HG03521 (cell line): ENCODE measurements around the gene VIL1.

Experiments
- ATAC-seq: cut with Tn5 transposase; IDR thresholded peaks from one replicate; pipeline ENCODE4 v1.9.1; 2021; ENCODE audit warnings: mild to moderate bottlenecking, moderate library complexity; ENCODE audit not compliant: unreplicated experiment

VIL1 gene

DNA sequence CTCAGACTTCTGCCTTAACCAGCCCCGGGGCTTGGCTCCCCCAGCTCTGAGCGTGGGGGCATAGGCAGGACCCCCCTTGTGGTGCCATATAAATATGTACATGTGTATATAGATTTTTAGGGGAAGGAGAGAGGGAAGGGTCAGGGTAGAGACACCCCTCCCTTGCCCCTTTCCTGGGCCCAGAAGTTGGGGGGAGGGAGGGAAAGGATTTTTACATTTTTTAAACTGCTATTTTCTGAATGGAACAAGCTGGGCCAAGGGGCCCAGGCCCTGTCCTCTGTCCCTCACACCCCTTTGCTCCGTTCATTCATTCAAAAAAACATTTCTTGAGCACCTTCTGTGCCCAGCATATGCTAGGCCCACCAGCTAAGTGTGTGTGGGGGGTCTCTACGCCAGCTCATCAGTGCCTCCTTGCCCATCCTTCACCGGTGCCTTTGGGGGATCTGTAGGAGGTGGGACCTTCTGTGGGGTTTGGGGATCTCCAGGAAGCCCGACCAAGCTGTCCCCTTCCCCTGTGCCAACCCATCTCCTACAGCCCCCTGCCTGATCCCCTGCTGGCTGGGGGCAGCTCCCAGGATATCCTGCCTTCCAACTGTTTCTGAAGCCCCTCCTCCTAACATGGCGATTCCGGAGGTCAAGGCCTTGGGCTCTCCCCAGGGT is 13.7 kb upstream of the VIL1 start:
- ATAC-seq: no peak

DNA sequence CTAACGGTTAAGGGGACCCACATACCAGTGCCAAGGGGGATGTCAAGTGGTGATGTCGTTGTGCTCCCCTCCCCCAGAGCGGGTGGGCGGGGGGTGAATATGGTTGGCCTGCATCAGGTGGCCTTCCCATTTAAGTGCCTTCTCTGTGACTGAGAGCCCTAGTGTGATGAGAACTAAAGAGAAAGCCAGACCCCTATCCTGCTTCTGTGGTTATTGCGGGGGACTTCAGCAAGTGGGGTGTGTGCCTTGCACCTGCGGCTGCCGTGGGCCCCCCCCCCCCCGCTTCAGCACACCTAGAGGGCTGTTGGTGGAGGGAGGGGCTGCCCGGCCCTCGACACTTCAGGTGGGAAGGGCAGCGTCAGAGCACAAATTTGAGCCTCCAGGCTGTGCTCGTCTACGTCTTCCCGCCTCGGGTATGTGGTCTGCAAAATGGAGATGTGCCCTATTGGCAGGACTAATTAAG is 13.1 kb upstream of the VIL1 start:
- no peak for ATAC-seq

DNA sequence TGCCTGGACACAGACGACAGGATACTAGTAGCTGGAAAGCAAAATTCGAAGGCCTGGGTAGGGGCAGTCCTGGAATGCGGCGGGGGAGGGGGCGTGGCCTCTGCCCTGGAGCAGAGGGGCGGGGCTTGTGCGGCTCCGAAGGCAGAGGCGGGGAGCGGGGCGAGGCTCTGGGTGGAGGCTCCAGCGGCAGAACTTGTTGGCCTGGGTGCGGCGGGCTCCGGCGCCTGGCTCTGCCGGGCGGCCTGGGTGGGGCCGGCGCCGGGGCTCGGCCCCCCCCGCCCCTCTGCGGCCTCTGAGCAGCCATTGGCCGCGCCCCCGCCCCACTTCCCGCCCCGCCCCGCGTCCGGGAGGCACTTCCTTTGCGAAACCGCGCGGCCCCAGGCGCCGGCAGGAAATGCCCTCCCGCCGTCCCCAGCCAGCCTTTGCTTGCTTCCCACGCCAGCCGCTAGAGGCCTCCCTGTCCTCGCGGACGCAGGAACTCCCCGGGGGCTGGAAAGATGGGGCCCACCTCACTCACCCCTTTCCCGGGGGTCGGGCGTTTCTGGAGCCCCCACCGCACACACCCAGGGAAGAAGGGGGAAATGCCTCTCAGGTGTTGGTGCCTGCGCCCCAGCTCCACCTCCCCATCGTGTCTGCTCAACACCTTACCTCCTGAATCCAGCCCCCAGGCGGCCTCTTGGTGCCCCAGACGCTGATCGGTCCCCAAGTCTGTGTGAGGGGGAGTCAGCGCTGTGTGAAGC is 12.5 kb upstream of the VIL1 start:
- peak; percentile 88 for ATAC-seq

- no peak for ATAC-seq
Measured at GRCh38 chr2:218406949-218407618, 11.8 kb upstream of the VIL1 start.

DNA sequence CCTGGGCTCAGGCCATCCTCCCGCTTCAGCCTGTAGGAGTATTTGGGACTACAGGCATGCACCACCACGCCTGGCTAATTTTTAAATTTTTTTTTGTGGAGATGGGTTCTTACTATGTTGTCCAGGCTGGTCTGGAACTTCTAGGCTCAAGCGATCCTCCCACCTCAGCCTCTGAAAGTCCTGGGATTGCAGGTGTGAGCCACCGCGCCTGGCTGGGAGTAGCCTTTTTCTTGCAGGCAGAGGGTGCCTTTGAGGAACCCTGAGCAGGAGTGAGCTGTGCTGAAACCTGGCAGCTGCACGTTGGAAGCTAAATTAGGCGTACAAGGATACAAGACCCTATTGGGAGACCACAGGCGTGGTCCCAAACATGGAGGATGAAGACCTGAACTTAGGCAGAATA is 11.2 kb upstream of the VIL1 start:
- ATAC-seq: no peak

DNA sequence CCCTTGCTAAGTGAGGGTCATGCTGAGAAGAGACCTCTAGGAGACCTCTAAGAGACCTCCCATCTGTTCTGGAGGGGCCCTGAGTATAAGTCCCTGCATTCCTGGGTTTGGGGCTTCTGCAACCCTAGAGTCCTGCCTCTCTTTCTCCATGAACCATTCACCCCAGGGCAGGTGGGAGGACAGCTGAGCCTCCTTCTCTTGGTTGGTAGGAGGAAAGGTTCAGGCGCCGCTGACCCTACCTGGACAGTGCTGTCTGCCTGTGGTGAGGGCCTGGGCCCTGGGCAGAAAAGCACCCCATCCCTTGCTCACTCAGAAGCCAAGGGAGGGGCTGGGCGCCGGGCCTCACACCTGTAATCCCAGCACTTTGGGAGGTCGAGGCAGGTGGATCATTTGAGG is 604 bp upstream of the VIL1 start:
- no peak for ATAC-seq

DNA sequence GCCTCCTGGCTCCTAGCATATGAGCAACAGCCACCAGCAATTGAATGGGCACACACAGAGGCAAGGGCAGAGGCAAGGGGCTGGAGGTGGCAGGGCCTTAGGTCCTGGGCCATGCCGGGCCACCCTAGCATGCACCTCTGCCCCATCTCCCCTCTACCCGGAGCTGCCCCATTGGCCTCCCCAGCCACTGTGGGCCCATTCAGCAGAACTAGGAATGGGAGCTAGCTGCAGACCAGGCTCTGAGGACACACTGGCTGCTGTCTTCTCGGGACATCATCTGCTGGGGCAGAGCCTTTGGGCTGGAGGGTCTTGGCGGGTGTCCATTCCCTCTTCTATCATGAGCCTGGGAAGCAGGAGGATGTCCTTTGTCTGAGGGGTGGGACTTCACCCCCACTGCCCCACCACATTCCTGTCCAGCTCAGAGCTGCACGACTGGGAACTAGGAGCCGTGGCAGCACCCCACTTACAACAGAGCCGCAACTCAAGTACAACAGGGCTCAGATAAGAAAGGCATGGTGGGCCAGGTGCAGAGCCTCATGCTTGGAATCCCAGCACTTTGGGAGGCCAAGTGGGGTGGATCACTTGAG is 800 bp downstream of the VIL1 start:
- ATAC-seq: no peak

DNA sequence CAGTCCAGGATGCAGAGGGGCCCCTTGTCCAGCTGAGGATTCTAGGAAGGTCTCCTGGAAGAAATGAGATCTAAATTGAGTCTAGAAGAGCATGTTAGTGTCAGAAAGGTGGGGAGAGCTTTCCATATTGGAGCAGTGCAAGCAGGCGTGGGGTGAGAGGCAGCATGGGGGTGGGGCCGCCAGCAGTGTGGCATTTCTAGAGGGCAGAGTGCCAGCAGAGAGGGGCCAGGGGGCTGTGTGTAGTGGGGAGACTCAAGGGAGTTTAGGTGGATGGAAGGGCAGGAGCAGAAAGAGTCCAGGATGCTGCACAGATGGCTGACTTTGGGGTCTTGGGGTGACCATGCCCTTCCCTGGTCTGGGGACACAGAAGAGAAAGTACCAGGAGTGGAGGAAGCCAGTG is 2.1 kb downstream of the VIL1 start:
- ATAC-seq: no peak

- no peak for ATAC-seq
Measured at GRCh38 chr2:218422403-218423086, 3.6 kb downstream of the VIL1 start.

- no peak for ATAC-seq
Measured at GRCh38 chr2:218423584-218423983, 4.7 kb downstream of the VIL1 start.

- no peak for ATAC-seq
Measured at GRCh38 chr2:218425531-218425930, 6.6 kb downstream of the VIL1 start.

- no peak for ATAC-seq
Measured at GRCh38 chr2:218427741-218428140, 8.8 kb downstream of the VIL1 start.

- no peak for ATAC-seq
Measured at GRCh38 chr2:218428846-218429558, 10.1 kb downstream of the VIL1 start.

DNA sequence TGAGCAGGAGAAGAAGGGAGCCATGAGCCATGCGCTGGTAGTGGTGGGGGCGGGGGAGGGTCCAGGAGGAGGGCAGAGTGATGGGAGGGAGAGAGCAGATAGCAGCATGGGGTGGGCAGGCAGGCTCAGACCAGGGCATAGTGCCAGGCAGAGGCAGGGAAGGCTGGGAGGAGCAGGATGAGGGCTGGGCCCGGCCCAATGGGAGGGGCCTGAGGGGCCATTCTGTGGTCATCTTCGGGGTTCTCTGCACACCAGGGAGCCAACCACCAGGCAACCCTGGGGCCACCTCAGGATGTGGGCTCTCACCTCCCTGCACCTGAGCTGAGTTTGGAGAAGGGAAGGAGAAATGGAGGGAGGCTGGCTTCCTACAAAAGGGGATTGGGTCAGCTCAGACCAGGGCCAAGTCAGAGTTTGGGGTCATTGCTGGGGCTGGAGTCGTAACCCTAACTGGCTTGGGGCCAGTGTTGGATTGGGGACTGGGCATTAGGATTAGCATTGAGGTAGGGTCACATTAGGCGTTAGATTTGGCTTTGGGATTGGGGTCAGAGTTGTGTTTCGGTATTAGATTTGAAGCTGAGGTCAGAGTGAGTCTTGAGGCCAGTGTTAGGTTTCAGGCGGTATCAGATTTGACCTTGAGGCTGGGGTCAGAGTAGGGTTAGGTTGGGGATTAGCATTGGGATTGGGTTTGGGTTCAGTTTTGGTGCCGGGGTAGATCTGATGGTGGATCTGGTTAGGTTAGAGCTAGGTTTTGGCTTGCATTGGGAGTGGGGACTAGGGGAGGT is 11.2 kb downstream of the VIL1 start:
- ATAC-seq: no peak

DNA sequence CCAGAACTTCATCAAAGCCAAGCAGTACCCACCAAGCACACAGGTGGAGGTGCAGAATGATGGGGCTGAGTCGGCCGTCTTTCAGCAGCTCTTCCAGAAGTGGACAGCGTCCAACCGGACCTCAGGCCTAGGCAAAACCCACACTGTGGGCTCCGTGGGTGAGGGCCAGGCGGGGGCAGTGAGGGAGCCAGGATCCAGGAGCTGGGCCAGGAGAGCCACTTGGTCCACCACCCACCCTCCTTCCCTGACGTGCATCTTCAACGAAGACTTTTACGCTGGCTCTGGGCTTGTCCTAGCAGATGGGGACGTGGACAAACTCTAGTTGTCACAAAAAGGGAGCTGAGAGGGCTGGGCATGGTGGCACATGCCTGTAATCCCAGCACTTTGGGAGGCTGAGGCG is 11.8 kb downstream of the VIL1 start:
- no peak for ATAC-seq

DNA sequence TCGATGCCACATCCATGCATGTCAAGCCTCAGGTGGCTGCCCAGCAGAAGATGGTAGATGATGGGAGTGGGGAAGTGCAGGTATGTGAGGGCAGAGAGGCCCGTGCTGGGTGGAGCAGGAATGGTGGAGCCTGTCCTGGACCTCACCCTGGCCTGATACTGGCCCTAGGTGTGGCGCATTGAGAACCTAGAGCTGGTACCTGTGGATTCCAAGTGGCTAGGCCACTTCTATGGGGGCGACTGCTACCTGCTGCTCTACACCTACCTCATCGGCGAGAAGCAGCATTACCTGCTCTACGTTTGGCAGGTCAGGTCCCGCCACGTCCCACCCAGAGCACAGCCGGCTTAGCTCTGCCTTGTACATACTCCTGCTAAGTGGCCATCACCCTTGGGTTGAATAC is 13.0 kb downstream of the VIL1 start:
- ATAC-seq: no peak

DNA sequence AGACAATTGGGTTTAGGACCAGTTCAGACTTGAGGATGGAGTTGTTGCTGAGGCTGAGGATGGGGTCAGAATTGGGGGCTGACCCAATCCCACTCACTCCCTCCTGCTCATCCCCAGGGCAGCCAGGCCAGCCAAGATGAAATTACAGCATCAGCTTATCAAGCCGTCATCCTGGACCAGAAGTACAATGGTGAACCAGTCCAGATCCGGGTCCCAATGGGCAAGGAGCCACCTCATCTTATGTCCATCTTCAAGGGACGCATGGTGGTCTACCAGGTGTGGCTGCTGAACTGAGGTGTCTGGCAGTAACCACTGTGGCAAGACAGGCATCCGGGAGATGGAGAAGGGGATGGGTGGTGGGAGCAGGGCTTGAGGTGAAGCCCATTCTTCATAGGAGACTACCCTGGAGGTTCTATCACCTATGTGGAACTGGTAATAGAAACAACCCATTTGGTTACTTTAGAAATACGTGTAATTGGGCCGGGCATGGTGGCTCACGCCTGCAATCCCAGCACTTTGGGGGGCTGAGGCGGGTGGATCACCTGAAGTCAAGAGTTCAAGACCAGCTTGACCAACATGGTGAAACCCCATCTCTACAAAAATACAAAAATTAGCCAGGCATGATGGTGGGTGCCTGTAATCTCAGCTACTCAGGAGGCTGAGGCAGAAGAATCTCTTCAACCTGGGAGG is 13.9 kb downstream of the VIL1 start:
- ATAC-seq: no peak

DNA sequence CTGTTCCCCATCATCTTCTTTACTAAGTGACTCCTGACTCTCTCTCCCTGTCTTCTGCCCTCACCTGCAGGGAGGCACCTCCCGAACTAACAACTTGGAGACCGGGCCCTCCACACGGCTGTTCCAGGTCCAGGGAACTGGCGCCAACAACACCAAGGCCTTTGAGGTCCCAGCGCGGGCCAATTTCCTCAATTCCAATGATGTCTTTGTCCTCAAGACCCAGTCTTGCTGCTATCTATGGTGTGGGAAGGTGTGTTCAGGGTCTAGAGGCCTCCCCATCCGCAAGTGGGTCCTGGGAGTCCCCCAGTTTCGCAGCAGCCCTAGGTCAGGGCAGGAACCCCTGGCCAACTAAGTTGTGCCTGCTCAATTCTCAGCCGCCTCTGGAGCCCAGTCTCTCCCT is 15.5 kb downstream of the VIL1 start:
- ATAC-seq: no peak
